Motor neuron (in vitro differentiated cells): ENCODE data around the gene FHIT. TPM values are rescaled to one million over a fixed set of nuclear protein-coding genes. Genes with fewer than 3 reads are reported as not detected.

ENCODE experiments used
- ATAC-seq, 8 experiments: fragments of 200-7000 bp; cut with Tn5 transposase; replicated peaks in 6 of 8; 2 replicates each; pipeline ENCODE4 v1.8.0; 2021; ENCODE audit warnings: mild to moderate bottlenecking in 8 of 8, moderate library complexity in 8 of 8
- H3K27ac ChIP-seq, 2 donors: fragments of 250-450 bp; sonication (Bioruptor Pico); 2 replicates each; pipeline ENCODE4 v1.9.0; 2021; ENCODE audit warnings: antibody characterized with exemption in 2 of 2, mild to moderate bottlenecking in 2 of 2, moderate library complexity in 1 of 2
- H3K4me1 ChIP-seq, 2 donors: fragments of 250-450 bp; sonication (Bioruptor Pico); replicated peaks in 1 of 2; 2 replicates each; pipeline ENCODE4 v1.6.1; 2021; ENCODE audit warnings: antibody characterized with exemption in 2 of 2, mild to moderate bottlenecking in 2 of 2, moderate library complexity in 1 of 2
- H3K4me3 ChIP-seq, 5 donors: fragments of 250-450 bp; sonication (Bioruptor Pico); 2 replicates each; pipeline ENCODE4 v1.9.0; 2021; ENCODE audit warnings: antibody characterized with exemption in 5 of 5, mild to moderate bottlenecking in 5 of 5, moderate library complexity in 4 of 5
- WGBS, 10 experiments: fragments of 450-650 bp; shearing (Covaris generic); methylation state at CpG; one replicate each; pipeline ENCODE4 v1.0.0; 2022; 5-methylcytosine and 5-hydroxymethylcytosine counted together
- in situ Hi-C, 9 experiments: fragments of 400-800 bp; cut with MboI; loops; one replicate each; pipeline ENCODE4 v1.15.0; 2021; ENCODE audit warnings: low sequenced_read_pairs in 9 of 9, low pct_unique_long_range_greater_than_20kb in 2 of 9; ENCODE audit not compliant: unreplicated experiment in 9 of 9
- total RNA-seq, 8 experiments: library from RNA; unstranded; fragments of 300-600 nt; gene quantifications; 2 replicates each; pipeline versions ENCODE4 v1.2.3 to v1.2.4, GENCODE V29; 2022

Gene FHIT
- total RNA-seq, 8 experiments from 2014 or later: 1.6 to 25.1 (median 12.1) TPM

GRCh38 chr3:60980342-60980692 lies 270.9 kb downstream of the FHIT start:
- Histone ChIP-seq H3K27ac (no peak overlapping the region), H3K4me3 (no peak overlapping the region), H3K4me1 (peaks cover 13 to 15% of the 10 kb centered on the region in 2 donors)
- in situ Hi-C loops: no loop called here
- WGBS, 10 experiments: 0 to 71% (median 33%) methylated on average over 1 of the region's 1 CpG; no CpG with 5 or more reads in 4 of the 10 experiments
- peak in 5 of 8 experiments; percentile 60 to 77 (median 75) for ATAC-seq

DNA sequence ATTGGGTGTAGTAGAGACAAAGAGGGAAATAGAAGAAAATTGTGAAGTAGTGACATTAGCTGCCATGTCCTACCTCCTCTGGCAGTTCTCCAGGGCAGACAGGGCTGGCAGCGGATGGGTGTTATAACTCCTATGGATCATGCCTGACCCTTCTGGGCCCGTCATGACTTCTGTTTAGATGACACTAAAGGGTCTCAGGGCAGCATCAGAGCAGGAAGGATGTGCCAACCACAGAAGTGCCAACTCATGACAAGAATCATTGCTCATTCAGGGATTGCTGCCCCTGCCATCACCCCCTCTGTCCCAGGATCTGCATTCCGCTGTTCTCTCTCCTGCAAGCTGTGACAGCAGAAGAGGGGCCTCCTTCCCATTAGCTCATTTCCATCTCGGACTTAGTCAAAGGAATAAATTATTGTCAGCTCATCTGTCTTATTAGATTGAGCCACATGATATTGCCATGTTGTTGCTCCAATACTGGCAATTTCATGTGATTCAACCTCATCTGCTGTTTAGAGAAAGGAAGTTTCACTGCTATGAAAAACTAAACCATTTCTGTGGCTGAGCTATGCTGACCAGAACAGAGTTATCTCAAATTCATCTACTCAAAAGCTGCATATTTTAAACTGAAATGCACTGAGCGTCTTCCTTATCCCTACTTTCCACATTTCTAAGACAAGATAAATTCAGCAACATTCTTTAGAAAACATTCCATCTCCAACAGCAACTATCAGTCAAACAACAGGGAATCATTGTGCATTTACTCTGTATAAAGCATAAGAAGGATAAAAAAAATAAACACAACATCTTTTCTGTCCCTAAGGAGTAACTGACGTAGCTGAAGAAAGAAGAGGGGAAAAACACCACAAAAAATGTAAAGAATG lies 271.6 kb downstream of the FHIT start:
- H3K4me1 ChIP-seq: peaks cover 13 to 15% of the 10 kb centered on the region in 2 donors
- in situ Hi-C loops: no loop called here

GRCh38 chr3:60973321-60973720 lies 277.9 kb downstream of the FHIT start:
- no peak for ATAC-seq
- WGBS, 10 experiments: 50 to 100% (median 80%) methylated on average over 1 of the region's 1 CpG; no CpG with 5 or more reads in 2 of the 10 experiments
- no peak overlapping the region for H3K4me3 ChIP-seq
- in situ Hi-C loops: no loop called here
- no peak overlapping the region for H3K27ac ChIP-seq
- no peaks in the 10 kb centered on the region for H3K4me1 ChIP-seq

More for the DNA sequence above, 271.6 kb downstream of the FHIT start:
- peak in 5 of 8 experiments; percentile 76 to 88 (median 82) for ATAC-seq
- H3K27ac ChIP-seq: no peak overlapping the region
- H3K4me3 ChIP-seq: no peak overlapping the region
- WGBS, 10 experiments: 16 to 92% (median 60%) methylated on average over 1 to 6 of the region's 6 CpGs

DNA sequence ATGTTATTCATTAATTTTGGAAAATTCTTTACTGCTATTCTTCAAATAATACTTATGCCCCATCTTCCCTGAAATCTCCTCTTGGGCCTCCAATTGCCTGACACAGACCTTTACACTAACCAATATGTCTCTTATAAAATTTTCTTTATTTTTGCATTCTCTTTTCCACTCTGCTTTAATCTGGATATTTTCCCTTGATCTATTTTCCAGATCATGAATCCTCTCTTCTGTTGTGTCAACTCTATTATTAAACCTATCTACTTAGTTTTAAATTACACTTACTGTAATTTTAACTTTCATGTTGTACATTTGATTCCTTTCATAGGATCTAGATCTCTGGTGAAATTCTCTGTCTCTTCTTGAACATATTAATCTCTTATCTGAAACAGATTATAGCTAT lies 278.7 kb downstream of the FHIT start:
- Histone ChIP-seq H3K4me3 (no peak overlapping the region), H3K4me1 (no peaks in the 10 kb centered on the region), H3K27ac (no peak overlapping the region)
- no peak for ATAC-seq
- in situ Hi-C loops: no loop called here

DNA sequence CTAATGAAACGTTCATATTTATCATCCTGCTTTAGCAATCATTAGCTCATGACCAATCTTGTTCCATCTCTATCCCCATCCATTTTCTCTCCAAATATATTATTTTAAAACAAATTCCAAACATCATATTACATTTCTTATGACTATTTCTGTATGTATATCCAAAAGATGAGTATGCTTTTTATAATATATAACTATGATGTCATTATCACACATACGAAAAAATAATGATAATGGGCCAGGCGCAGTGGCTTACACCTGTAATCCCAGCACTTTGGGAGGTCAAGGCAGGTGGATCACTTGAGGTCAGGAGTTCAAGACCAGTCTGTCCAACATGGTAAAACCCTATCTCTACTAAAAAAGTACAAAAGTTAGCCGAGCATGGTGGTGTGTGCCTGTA lies 280.4 kb downstream of the FHIT start:
- in situ Hi-C loops: no loop called here
- ATAC-seq: no peak
- Histone ChIP-seq H3K4me3 (no peak overlapping the region), H3K27ac (no peak overlapping the region), H3K4me1 (no peaks in the 10 kb centered on the region)
- 18 to 96% (median 83%) methylated on average over 1 to 4 of the region's 4 CpGs; no CpG with 5 or more reads in 1 of the 10 experiments for WGBS, 10 experiments

DNA sequence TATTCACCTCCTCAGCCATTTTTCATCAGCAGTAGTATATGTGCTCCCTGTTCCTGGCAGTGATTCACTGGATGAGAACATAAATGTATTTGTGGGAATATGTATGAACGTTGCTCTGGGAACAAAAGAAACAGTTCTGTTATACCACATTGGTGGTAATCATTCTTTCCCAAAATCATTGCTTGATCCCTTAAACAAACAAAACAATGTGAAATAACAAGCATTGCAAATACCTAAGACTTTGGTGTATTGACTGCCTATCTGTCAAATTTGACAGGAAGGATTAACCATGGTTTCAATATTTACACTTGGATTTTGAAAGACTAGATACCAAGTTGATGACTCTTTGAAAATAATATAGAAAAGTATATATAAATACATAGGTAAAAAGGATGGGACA lies 284.1 kb downstream of the FHIT start:
- H3K4me1 ChIP-seq: no peaks in the 10 kb centered on the region
- H3K27ac ChIP-seq: no peak overlapping the region
- in situ Hi-C loops: no loop called here
- no peak overlapping the region for H3K4me3 ChIP-seq
- ATAC-seq: no peak
- 8 to 100% (median 64%) methylated on average over 1 of the region's 1 CpG; no CpG with 5 or more reads in 2 of the 10 experiments for WGBS, 10 experiments

- no peak for ATAC-seq
- H3K27ac ChIP-seq: no peak overlapping the region
- no peak overlapping the region for H3K4me3 ChIP-seq
- WGBS, 10 experiments: 40 to 100% (median 88%) methylated on average over 1 of the region's 1 CpG; no CpG with 5 or more reads in 7 of the 10 experiments
- in situ Hi-C loops: no loop called here
- H3K4me1 ChIP-seq: peaks cover 0 to 7% of the 10 kb centered on the region in 2 donors
Observed at GRCh38 chr3:60957541-60957940, 293.7 kb downstream of the FHIT start.

DNA sequence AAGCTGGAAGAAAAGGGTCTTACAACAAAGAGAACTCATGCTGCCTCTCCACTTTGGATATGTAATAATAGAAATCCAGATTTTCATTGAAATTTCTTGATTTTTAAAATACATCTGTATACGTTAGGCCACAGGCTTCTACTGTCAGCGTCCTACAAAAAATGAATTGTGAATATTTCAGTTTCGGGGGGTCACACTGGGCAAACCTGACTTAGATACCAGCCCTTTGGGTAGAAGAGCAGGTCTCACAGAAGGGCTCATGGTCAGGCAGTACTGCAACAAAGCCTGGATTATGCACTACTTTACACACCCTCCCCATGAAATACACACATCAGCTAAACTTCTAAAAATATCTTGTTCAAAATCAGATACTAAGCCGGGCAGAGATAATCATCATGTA lies 294.5 kb downstream of the FHIT start:
- in situ Hi-C loops: no loop called here
- 63 to 95% (median 84%) methylated on average over 2 to 4 of the region's 4 CpGs; no CpG with 5 or more reads in 1 of the 10 experiments for WGBS, 10 experiments
- no peak for ATAC-seq
- Histone ChIP-seq H3K4me1 (peaks cover 0 to 7% of the 10 kb centered on the region in 2 donors), H3K4me3 (no peak overlapping the region), H3K27ac (no peak overlapping the region)

- no peak for ATAC-seq
- Histone ChIP-seq H3K4me3 (no peak overlapping the region), H3K4me1 (peaks cover 0 to 7% of the 10 kb centered on the region in 2 donors), H3K27ac (no peak overlapping the region)
- 69 to 100% (median 93%) methylated on average over 1 to 2 of the region's 2 CpGs for WGBS, 10 experiments
- in situ Hi-C loops: no loop called here
Observed at GRCh38 chr3:60955034-60955433, 296.2 kb downstream of the FHIT start.

- 0 to 94% (median 62%) methylated on average over 2 of the region's 2 CpGs; no CpG with 5 or more reads in 1 of the 10 experiments for WGBS, 10 experiments
- Histone ChIP-seq H3K4me1 (peaks cover 0 to 7% of the 10 kb centered on the region in 2 donors), H3K4me3 (no peak overlapping the region), H3K27ac (no peak overlapping the region)
- ATAC-seq: peak; percentile 56 to 88 (median 79)
- in situ Hi-C loops: no loop called here
Observed at GRCh38 chr3:60954048-60954447, 297.2 kb downstream of the FHIT start.

GRCh38 chr3:60953351-60953750 lies 297.9 kb downstream of the FHIT start:
- Histone ChIP-seq H3K4me3 (no peak overlapping the region), H3K4me1 (peaks cover 0 to 7% of the 10 kb centered on the region in 2 donors), H3K27ac (no peak overlapping the region)
- 75 to 100% (median 89%) methylated on average over 1 to 5 of the region's 5 CpGs; no CpG with 5 or more reads in 1 of the 10 experiments for WGBS, 10 experiments
- no peak for ATAC-seq
- in situ Hi-C loops: no loop called here

DNA sequence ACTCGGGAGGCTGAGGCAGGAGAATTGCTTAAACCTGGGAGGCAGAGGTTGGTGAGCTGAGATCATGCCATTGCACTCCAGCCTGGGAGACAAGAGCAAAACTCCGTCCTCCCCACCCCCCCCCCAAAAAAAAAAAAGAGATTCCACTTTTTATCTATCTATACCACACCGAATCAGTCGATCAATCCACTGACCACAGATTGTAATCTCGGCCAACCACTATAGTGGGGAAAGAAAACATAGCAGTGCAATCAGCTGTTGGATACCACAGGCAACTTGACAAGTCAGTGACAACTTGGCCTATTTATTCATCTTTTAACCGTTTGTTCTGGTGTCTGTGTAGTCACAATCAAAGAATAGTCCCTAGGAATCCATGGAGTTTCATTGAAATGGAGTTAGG lies 299.2 kb downstream of the FHIT start:
- in situ Hi-C loops: no loop called here
- no peak overlapping the region for H3K4me3 ChIP-seq
- WGBS, 10 experiments: 0 to 100% (median 66%) methylated on average over 1 to 4 of the region's 6 CpGs; no CpG with 5 or more reads in 1 of the 10 experiments
- ATAC-seq: no peak
- H3K4me1 ChIP-seq: peaks cover 0 to 7% of the 10 kb centered on the region in 2 donors
- H3K27ac ChIP-seq: no peak overlapping the region

DNA sequence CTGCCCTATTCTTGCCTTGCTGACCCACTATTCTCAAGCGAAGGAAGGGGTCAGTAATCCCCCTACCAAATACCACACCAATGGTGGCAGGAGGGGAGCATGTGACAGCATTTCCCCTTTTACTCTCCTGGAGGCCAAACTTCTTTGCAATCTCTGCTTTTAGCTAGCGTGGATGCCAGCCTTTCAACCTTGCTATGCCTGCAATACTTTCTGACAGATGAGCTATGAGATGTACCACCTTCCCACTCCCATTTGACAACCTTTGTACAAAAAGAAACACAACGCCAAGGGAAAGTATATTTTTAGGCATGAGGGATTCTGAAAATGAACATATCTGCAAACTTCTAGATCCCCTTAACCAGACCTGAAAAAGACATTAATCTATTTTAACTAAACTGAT lies 302.1 kb downstream of the FHIT start:
- no peak overlapping the region for H3K27ac ChIP-seq
- in situ Hi-C loops: no loop called here
- 53 to 94% (median 83%) methylated on average over 2 to 3 of the region's 3 CpGs; no CpG with 5 or more reads in 4 of the 10 experiments for WGBS, 10 experiments
- ATAC-seq: no peak
- no peak overlapping the region for H3K4me3 ChIP-seq
- peaks cover 0 to 7% of the 10 kb centered on the region in 2 donors for H3K4me1 ChIP-seq

GRCh38 chr3:60948488-60948887 lies 302.8 kb downstream of the FHIT start:
- no peak for ATAC-seq
- Histone ChIP-seq H3K27ac (no peak overlapping the region), H3K4me1 (peaks cover 0 to 3% of the 10 kb centered on the region in 2 donors), H3K4me3 (no peak overlapping the region)
- in situ Hi-C loops: no loop called here
